SK-N-DZ (cell line): ENCODE measurements around the gene TNFAIP8. TPM values are rescaled to one million over a fixed set of nuclear protein-coding genes. Genes with fewer than 3 reads are reported as not detected.

Source experiments
- DNase-seq: peaks from one replicate; pipeline ENCODE4 v3.0.0-alpha.2; 2015; ENCODE audit warnings: low spot score
- polyA plus RNA-seq, 2 experiments: library from polyadenylated mRNA; depleted of rRNA; stranded (reverse); fragments of >200 nt; gene quantifications; 2 replicates each; pipeline ENCODE4 v1.2.3, GENCODE V29; 2014

The TNFAIP8 gene
- 14.9 and 17.9 TPM in 2 replicates for polyA plus RNA-seq (2014; cell fraction: cytosol; rRNA removed)
- 5.8 and 12.8 TPM in 2 replicates for polyA plus RNA-seq (2014; cell fraction: nucleus; rRNA removed)

- DNase-seq: no peak
These were observed at the start of gene TNFAIP8 for GRCh38 chr5:119355685-119356611. TNFAIP8 (plus strand) TSS chr5:119356019; CDS start chr5:119356091, 72 bp downstream.

DNA sequence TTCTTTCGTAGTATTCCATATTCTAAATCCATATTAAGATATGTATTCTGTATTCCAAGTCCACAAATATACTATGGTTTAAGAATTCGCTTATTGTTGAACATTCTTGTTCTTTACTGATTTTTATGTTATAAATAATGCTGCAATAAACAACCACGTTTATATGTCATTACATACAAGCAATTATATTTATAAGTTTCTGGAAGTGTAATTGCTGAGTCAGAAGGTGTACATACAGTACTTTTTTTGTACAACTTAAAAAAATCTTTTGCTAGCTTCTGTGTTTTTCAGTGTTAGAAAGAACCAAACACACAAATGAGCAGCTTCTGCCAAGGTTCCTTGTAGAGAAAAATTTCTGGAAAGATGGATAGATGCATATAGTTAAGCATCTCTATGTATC, 48.6 kb upstream of the TNFAIP8 start:
- DNase-seq: no peak

DNA sequence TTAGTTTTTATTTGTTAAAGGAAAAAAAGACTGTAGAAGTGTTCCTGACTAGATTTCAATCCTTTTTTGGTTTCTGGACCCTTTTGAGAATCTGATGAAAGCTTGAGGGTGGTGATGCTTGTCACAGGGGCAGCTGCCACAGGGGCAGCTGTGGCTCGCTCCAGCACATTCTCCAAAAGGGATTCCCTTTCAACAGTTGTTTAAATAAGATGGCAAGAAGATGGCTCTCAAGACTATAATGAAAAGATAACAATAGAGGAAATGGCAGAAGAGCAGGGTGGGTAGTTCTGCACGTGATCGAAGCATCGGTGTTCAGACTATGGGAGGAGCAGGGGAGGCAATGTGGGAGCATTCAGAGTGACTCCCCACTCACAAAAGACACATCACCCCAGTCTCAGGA, 46.5 kb upstream of the TNFAIP8 start:
- DNase-seq: no peak

GRCh38 chr5:119311688-119312087, 44.1 kb upstream of the TNFAIP8 start:
- DNase-seq: no peak

DNA sequence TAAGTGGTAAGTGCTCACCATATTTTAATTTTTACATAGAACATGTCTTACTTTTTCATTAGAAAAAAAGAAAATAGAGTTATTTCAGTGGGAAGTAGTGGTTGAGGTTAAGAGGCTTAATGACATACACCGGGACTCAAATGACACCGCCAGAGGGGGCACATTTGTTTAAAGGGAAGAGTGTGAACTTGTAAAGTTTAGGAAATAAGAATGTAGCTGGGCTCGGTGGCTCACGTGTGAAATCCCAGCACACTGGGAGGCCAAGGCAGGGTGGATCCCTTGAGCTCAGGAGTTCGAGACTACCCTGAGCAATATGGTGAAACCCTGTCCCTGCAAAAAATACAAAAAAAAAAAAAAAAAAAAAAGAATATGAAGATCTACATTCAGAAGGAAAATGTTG, 43.4 kb upstream of the TNFAIP8 start:
- DNase-seq: no peak

DNA sequence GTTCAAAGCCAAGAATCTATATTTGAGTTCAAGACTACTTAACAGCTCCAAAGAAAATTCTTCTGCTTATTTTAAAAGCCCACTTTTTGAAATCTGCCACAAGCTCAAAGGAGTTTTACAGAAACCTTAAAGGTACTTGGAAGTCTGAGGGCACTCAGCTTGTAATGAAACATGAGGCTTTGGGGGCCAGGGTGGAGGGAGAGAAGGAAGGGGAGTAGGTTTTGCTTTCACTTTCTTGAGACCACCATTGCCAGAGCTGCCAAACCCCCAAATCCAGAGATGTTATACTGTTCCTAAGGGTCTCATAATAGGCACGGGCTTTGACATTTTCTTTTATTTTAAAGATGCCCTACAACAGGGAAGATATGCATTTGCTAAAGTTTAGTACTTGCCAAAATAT, 42.6 kb upstream of the TNFAIP8 start:
- no peak for DNase-seq

DNA sequence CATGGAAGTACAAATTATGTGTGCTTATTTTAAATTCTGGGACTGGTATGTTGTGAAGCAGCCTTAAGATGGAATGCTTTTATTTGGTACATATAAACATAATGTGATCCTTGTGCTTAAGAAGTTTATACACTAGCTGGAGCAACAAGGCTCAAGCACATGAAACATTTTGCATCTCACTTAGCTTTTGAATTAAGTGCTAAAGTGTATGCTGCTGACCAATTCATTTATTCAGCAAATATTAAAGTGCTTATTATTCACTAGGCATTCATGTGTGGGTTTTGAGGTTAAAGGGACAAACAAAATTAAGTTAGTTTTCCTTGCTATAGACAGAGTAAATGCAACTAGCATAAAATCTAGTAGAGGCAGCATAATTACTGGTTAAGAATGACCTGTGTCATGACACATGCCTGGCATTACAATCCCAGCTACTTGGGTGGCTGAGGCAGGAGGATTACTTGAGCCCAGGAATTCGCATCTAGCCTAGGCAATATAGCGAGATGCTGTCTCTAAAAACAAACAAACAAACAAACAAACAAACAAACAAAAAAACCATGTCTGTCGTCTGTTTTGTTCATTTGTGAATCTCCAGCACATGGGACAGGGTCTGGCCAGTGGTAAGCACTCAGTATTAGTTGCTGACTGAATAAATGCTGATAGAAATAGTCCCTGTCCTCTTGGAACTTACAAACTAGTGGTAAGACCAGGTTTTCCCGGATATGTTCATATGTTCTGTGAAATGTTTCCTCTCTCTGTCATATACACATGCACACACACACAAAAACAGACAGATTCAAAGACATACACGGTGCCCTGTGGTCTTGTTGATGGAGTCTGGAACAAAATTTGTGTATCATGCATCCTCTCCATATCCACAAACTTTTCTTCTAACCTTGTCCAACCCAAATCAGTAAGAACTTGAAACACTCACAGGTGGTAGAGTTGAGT, 41.9 kb upstream of the TNFAIP8 start:
- no peak for DNase-seq

DNA sequence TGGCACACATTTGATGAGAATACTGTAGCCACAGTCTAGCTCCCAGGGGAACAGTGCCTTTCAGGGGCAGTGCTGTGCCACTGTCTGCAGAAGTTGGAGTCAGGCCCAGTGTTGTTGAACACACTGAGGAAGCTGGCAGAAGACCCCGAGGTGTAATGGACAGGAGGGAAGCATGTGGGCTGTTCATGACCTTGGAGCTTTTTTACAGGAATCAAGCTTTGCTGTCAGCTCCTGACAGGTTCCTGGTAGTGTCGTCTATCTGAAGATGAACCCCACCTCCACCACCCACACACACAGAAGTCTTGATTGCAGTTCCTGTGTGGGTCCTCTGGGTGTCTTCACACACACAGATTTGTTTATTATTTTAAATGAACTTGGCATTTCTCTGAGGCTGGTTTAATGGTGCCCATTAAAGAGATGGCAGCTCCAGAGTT, 40.3 kb upstream of the TNFAIP8 start:
- no peak for DNase-seq

DNA sequence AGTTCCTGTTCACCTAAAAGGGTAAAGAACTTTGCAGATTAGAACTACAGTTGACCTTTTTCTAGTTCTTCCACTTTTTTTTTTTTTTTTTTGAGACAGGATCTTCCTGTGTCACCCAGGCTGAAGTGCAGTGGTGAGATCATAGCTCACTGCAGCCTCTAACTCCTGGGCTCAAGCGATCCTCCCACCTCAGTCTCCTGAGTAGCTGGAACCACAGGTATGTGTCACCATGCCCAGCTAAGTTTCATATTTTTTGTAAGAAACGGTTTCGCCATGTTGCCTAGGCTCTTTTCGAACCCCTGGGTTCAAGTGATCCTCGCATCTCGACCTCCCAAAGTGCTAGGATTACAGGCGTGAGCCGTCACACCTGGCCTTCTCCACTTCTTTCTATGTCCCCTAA, 39.7 kb upstream of the TNFAIP8 start:
- DNase-seq: no peak

DNA sequence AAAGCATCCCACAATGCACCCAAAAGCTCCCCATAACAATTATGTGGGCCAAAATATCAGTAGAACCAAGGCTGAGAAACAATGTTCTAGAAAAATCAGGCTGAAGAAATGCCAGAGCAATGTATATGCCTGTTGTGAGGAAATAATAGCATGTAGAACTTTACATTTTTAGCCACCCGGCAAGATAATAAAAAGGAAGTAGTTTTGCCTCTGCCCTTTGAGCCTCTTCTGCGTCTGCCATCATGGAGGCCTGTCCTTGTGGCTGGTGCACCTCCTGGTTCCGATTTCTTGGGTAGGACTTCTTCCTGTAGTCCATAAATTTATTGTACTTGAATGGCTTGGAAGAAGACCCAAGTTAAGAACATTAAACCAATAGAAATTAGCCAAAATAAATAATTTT, 38.9 kb upstream of the TNFAIP8 start:
- no peak for DNase-seq

DNA sequence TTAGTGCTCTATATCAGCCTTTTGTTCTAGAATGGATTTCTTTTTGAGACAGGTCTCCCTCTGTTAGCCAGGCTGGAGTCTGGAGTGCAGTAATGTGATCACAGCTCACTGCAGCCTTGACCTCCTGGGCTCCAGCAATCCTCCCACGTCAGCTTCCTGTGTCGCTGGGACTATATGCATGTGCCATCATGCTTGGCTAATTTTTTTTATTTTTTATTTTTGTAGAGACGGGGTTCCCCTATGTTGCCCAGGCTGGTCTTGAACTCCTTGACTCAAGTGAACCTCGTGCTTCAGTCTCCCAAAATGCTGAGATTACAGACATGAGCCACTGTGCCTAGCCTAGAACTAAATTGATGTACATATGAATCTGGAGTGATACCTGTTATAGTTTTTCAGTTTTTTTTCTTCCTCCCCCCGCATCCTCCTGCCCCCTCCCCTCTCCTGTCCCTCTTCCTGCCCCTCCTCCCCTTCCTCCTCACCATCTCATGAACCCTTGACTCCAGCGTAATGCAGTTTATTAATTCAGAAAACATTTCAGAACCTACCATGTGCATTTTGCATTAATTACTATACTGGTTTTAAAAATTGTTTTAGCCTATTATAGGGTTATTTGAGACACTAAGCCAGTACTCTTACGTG, 37.4 kb upstream of the TNFAIP8 start:
- DNase-seq: no peak

DNA sequence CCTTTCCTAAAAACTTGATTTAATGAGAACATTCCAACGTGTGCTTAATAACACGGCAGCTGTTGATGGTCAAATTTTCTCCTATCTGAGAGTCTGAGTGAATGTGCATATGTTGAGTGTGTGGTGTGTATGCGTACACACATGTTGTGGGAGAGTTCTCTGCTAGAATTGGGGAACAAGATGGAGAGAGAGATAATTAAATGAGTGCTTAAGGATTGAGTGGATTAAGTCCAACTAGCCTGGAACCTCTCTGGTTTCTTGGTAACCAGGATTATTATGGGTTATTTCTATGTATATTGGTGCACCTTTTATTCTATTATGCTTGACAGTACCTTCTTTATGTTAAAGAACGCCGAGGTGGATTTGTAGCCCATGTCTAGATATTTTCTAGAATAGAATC, 36.4 kb upstream of the TNFAIP8 start:
- DNase-seq: no peak

DNA sequence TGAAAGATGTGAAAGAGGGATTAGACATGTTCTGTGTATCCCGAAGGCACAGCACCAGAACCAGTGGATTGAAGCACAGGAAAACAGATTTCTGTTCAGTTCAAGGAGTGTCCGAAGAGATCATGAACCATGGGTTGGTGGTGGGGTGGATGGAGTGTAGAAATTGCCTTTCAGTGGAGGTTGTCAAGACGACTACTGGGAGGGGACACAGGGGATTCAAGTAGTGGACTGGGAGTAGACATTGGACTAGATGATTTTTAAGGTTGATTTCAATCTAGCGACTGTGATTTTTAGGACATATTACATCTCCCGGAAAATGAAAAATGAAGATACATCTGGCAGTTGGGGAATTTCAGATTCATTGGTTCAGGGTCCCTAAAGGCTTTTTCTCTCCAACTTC, 35.9 kb upstream of the TNFAIP8 start:
- no peak for DNase-seq

DNA sequence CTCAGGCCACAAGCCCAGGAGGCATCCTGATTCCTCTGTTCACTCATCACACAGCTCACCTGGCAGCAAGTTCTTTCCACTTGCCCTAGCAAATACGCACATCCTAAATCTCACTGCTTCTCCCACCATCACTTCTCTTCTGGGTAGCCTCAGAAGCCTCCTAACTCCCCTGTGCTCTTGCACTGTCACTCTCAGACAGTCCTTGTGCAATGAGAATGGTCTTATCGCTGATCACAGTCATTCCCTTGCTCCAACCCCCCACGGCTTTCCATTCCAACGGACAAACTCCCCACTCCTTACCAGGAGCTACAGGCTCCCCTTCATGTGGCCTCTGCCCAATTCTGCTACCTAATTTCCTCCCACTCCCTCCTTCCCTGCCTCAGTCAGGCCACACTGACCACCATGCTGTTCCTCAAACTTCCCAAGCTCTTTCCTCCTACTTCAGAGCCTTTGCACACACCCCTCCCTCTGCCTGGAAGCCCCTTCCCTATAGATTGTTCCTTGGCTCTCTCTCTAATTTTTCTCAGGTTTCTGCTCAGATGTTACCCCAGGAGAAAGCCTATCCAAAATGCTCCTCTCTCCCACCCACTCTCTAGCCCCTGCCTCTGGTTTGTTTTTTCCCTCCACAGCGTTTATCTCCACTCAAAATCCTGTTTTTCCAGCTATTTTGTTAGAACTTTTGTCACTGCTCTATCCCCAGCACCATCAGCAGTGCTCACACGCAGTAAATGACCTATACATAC, 34.1 kb upstream of the TNFAIP8 start:
- no peak for DNase-seq

GRCh38 chr5:119322312-119322947, 33.4 kb upstream of the TNFAIP8 start:
- no peak for DNase-seq

DNA sequence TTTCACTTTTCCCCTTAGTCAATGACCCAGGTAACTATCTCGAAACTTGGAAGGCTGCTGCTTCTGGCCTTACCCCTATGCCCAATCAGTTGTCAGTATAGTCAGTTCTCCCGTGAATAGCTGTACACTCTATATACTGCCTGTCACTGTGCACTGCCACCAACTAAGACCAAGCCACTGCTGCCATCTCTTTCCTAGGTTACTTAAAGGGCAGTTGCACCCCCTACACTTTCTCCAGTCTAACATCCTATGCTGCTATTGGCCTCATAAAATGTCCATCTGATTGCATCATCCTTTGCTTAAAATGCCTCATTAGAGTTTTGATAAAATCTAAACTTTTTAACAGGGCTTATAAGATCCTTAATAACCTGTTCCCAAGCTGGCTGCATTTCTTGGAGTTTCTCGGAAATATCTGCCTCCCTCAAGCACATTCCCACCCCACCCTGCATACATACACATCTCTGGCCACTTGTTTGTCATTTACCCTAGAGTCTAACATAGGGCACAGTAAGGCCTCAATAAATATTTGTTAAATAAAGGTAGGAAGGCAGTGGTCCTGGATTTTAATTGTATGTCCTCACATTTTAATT, 32.8 kb upstream of the TNFAIP8 start:
- no peak for DNase-seq

GRCh38 chr5:119323601-119324000, 32.2 kb upstream of the TNFAIP8 start:
- DNase-seq: no peak

GRCh38 chr5:119324842-119325241, 31.0 kb upstream of the TNFAIP8 start:
- DNase-seq: no peak

GRCh38 chr5:119327018-119327417, 28.8 kb upstream of the TNFAIP8 start:
- DNase-seq: no peak
